Measurements from ENCODE around the gene SKI. TPM values are rescaled to one million over a fixed set of nuclear protein-coding genes. Genes with fewer than 3 reads are reported as not detected.

Gene SKI
- total and polyA plus RNA-seq, 9 of the 15 experiments (the other 6 are each of a cell fraction or from before 2014, with no cell fraction given) = 0.10 to 60.5 (median 4.6) TPM

DNA sequence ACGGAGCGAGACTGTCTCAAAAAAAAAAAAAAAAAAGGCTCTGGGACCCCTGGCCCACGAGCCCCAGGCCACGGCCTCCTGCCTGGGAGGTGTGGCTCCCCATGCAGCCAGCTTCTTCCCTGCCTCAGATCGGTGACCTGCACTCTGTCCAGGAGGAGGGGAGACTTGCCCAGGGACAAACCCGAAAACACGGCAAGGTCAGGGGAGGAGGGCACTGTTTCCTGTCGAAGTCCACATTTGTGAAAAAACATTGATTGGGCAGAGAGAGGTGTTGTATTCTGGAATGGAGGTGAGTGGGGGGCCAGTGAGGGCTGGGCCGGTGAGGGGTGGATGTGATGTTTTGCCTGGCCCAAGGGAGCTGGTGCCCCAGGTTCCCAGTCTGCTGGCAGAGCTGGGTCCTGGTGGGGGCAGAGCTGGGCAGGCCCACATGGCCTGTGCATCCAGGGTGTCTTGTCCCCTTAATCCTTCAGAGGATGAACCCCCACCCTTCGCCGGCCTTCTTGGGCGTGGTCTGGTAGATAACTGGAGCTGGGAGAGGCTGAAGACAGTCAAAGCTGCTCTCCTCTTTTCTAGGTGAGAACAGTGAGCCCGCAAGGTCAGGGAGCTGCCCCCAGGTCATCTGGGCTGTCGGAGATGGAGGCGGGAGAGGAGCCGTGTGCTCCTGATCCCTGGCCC, 21.2 kb upstream of the SKI start (continued):
- TF ChIP-seq, protein P1, sequence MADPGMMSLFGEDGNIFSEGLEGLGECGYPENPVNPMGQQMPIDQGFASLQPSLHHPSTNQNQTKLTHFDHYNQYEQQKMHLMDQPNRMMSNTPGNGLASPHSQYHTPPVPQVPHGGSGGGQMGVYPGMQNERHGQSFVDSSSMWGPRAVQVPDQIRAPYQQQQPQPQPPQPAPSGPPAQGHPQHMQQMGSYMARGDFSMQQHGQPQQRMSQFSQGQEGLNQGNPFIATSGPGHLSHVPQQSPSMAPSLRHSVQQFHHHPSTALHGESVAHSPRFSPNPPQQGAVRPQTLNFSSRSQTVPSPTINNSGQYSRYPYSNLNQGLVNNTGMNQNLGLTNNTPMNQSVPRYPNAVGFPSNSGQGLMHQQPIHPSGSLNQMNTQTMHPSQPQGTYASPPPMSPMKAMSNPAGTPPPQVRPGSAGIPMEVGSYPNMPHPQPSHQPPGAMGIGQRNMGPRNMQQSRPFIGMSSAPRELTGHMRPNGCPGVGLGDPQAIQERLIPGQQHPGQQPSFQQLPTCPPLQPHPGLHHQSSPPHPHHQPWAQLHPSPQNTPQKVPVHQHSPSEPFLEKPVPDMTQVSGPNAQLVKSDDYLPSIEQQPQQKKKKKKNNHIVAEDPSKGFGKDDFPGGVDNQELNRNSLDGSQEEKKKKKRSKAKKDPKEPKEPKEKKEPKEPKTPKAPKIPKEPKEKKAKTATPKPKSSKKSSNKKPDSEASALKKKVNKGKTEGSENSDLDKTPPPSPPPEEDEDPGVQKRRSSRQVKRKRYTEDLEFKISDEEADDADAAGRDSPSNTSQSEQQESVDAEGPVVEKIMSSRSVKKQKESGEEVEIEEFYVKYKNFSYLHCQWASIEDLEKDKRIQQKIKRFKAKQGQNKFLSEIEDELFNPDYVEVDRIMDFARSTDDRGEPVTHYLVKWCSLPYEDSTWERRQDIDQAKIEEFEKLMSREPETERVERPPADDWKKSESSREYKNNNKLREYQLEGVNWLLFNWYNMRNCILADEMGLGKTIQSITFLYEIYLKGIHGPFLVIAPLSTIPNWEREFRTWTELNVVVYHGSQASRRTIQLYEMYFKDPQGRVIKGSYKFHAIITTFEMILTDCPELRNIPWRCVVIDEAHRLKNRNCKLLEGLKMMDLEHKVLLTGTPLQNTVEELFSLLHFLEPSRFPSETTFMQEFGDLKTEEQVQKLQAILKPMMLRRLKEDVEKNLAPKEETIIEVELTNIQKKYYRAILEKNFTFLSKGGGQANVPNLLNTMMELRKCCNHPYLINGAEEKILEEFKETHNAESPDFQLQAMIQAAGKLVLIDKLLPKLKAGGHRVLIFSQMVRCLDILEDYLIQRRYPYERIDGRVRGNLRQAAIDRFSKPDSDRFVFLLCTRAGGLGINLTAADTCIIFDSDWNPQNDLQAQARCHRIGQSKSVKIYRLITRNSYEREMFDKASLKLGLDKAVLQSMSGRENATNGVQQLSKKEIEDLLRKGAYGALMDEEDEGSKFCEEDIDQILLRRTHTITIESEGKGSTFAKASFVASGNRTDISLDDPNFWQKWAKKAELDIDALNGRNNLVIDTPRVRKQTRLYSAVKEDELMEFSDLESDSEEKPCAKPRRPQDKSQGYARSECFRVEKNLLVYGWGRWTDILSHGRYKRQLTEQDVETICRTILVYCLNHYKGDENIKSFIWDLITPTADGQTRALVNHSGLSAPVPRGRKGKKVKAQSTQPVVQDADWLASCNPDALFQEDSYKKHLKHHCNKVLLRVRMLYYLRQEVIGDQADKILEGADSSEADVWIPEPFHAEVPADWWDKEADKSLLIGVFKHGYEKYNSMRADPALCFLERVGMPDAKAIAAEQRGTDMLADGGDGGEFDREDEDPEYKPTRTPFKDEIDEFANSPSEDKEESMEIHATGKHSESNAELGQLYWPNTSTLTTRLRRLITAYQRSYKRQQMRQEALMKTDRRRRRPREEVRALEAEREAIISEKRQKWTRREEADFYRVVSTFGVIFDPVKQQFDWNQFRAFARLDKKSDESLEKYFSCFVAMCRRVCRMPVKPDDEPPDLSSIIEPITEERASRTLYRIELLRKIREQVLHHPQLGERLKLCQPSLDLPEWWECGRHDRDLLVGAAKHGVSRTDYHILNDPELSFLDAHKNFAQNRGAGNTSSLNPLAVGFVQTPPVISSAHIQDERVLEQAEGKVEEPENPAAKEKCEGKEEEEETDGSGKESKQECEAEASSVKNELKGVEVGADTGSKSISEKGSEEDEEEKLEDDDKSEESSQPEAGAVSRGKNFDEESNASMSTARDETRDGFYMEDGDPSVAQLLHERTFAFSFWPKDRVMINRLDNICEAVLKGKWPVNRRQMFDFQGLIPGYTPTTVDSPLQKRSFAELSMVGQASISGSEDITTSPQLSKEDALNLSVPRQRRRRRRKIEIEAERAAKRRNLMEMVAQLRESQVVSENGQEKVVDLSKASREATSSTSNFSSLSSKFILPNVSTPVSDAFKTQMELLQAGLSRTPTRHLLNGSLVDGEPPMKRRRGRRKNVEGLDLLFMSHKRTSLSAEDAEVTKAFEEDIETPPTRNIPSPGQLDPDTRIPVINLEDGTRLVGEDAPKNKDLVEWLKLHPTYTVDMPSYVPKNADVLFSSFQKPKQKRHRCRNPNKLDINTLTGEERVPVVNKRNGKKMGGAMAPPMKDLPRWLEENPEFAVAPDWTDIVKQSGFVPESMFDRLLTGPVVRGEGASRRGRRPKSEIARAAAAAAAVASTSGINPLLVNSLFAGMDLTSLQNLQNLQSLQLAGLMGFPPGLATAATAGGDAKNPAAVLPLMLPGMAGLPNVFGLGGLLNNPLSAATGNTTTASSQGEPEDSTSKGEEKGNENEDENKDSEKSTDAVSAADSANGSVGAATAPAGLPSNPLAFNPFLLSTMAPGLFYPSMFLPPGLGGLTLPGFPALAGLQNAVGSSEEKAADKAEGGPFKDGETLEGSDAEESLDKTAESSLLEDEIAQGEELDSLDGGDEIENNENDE (IDR thresholded peaks at IDR 0.05; ENCODE audit: low read depth, low read length) = no peak
- no peak for TF ChIP-seq CSDE1 (IDR thresholded peaks at IDR 0.05)
- TF ChIP-seq RNF2 (IDR thresholded peaks at IDR 0.05) = no peak
- TF ChIP-seq ZNF668 (CRISPR knock-in tag; IDR thresholded peaks at IDR 0.05) = no peak
- TF ChIP-seq ZEB2 (IDR thresholded peaks at IDR 0.05) = no peak
- TF ChIP-seq, protein P2, sequence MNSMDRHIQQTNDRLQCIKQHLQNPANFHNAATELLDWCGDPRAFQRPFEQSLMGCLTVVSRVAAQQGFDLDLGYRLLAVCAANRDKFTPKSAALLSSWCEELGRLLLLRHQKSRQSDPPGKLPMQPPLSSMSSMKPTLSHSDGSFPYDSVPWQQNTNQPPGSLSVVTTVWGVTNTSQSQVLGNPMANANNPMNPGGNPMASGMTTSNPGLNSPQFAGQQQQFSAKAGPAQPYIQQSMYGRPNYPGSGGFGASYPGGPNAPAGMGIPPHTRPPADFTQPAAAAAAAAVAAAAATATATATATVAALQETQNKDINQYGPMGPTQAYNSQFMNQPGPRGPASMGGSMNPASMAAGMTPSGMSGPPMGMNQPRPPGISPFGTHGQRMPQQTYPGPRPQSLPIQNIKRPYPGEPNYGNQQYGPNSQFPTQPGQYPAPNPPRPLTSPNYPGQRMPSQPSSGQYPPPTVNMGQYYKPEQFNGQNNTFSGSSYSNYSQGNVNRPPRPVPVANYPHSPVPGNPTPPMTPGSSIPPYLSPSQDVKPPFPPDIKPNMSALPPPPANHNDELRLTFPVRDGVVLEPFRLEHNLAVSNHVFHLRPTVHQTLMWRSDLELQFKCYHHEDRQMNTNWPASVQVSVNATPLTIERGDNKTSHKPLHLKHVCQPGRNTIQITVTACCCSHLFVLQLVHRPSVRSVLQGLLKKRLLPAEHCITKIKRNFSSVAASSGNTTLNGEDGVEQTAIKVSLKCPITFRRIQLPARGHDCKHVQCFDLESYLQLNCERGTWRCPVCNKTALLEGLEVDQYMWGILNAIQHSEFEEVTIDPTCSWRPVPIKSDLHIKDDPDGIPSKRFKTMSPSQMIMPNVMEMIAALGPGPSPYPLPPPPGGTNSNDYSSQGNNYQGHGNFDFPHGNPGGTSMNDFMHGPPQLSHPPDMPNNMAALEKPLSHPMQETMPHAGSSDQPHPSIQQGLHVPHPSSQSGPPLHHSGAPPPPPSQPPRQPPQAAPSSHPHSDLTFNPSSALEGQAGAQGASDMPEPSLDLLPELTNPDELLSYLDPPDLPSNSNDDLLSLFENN (IDR thresholded peaks at IDR 0.05; ENCODE audit: low read depth in 2 of 2, low read length in 2 of 2) = no peak

Measured in K562 (cell line).